Right ventricle myocardium inferior (tissue), 1 donor: ENCODE data around the gene SCARB1. TPM values are rescaled to one million over a fixed set of nuclear protein-coding genes. Genes with fewer than 3 reads are reported as not detected.
"Not testable (repeated sequence)": the region's sequence is repeated elsewhere in the genome, so short reads cannot be mapped to it uniquely, and the experiment has no call there.

Experiments
- ATAC-seq: fragments of 200-7000 bp; cut with Tn5 transposase; one replicate; pipeline ENCODE4 v1.9.1; 2020; ENCODE audit warnings: mild to moderate bottlenecking, moderate library complexity
- DNase-seq: peaks from one replicate; pipeline ENCODE4 v3.0.0; 2021; ENCODE audit errors: missing footprints
- intact Hi-C: fragments of 100-400 bp; cut with DNase I; formaldehyde crosslinking; loops from one replicate; pipeline ENCODE4 v1.11.0; 2022
- total RNA-seq: library from RNA; stranded (reverse); fragmentation: NEBNext Ultra II Directional; extraction: Animal tissue kit (Norgen Biotek cat#: 25700); gene quantifications from one replicate; pipeline ENCODE4 v1.2.1, GENCODE V29; 2021
- donor health status: DM: no; HTN: yes; CAD: no; lungs with severe emphysema.

SCARB1 gene
- total RNA-seq, 1 donor from 2014 or later, result 14.1 TPM

DNA sequence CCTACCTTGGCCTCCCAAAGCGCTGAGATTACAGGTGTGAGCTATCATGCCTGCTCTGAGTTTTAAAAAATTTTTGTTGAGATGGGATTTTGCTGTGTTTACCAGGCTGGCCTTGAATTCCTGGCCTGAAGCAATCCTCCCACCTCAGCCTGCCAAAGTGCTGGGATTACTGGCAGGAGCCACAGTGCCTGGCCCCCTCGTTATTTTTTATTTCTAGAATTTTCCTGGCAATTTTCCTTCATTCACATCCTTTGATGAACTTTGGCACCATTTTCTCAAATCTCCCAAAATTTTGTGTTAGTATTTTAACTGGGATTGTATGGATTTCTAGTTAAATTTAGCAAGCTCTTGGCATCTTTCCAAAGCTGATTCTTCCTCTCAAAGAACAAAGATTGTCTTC lies 24.6 kb upstream of the SCARB1 start:
- intact Hi-C loops, result loop anchor here (10.0 kb wide), 1 partner anchor 83 kb away; no protein-coding TSS in a partner anchor
- ATAC-seq, result no peak
- DNase-seq, result no peak

DNA sequence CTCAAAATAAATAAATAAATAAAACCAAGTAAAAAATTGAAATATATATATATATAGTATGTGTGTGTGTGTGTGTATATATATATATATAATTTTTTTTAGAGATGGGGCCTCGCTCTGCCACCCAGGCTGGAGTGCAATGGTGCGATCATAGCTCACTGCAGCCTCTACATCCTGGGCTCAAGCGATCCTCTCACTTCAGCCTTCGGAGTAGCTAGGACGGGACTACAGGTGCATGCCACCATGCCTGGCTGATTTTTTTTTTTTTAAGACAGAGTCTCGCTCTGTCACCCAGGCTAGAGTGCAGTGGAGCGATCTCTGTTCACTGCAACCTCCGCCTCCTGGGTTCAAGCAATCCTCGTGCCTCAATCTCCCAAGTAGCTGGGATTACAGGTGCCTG lies 24.1 kb upstream of the SCARB1 start:
- not testable (repeated sequence) for ATAC-seq, DNase-seq
- intact Hi-C loops, result loop anchor here (10.0 kb wide), 1 partner anchor 83 kb away; no protein-coding TSS in a partner anchor

DNA sequence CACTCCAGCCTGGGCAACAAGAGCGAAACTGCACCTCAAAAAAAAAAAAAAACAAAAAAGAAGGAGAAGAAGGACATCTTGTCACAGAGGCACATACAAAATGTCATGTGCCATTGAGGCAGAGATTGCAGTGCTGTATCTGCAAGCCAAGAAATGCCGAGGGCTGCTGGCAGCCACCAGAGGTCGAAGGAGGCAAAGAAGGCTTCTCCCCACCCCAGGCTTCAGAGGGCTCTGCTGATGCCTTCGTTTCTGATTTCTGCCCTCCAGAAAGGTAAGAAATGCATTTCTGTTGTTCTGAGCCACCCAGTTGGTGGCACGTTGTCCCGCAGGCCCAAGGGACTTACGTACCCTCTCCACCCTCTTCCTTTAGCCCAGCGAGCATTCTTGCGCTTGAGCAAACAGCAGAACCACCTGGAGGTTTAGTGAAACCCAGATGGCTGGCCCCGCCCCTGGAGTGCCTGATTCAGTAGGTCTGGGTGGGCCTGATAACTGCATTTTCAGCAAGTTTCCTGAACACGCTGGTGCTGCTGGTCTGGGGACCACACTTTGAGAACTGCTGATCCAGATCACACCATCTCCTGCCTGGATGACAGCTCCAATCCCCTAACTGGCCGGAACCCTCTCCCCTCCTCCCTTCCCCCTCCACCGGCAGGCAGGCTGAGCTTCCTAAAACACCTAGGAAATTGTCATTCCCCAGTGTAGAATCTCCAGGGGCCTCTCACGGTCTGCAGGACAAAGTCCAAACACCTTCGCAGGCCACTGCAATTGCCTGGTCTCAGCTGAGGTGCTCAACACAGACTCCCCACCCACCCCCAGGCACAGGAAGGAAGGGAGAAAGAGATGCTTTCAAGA lies 21.1 kb upstream of the SCARB1 start:
- DNase-seq, result no peak
- intact Hi-C loops, result loop anchor here (10.0 kb wide), 1 partner anchor 80 kb away; no protein-coding TSS in a partner anchor
- ATAC-seq, result no peak

DNA sequence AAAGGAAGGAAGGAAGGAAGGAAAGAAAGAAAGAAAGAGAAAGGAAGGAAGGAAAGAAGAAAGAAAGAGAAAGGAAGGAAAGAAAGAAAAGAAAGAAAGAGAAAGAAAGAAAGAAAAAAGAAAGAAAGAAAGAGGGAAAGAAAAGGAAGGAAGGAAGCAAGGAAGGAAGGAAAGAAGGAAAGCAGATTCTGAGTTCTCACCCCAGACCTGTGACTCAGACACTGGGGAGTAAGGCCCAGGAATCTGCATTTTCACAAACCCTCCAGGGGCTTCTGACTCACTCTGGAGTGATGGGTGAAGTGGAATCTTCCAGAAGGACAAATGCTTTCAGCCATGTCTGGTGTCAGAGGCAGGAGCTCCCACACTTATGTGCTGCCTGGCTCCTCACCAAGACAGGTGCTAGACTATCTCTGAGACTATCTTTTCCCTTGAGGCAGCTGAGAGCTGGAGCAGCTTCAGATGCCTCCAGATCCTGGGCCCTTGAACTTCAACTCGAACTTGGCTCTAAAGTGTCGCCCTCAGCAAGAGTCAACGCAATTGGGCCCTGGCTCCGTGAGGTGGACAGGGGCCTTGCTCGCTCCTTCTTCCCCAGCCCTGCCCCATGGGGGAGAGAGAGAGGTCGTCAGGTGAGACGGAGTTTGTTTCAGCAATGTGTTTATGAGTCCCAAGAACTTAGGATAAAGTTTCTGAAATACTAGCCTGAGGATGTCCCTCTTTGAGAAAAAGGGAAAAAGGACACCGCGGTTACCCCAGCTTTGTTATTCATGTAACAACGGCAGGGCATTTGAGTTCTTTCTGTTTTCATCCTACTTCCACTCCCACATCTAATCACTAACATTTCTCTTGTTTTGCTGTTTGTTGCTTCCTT lies 19.8 kb upstream of the SCARB1 start:
- no peak for DNase-seq
- ATAC-seq, result no peak
- intact Hi-C loops, result loop anchor here (10.0 kb wide), 1 partner anchor 79 kb away; no protein-coding TSS in a partner anchor

DNA sequence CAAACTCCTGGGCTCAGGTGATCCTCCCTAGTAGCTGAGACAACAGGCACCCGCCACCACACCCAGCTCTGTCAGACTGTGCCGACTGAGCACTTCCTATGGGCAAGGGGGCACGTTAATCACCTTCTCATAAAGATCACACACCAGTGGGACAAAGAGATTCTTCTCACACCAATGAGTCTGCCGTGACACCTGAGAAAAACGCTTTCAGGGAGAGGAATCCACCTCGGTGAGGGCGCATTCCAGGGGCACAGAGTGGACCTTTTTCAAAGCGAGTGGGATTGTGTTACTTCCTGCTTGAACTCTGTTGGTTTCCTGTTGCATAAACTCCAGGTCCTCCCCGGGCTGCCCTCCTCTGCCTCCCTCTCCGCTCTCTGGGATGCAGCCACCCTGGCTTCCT lies 17.5 kb upstream of the SCARB1 start:
- ATAC-seq (no peak), DNase-seq (no peak)
- intact Hi-C loops, result loop anchor here (10.0 kb wide), 1 partner anchor 76 kb away; no protein-coding TSS in a partner anchor

DNA sequence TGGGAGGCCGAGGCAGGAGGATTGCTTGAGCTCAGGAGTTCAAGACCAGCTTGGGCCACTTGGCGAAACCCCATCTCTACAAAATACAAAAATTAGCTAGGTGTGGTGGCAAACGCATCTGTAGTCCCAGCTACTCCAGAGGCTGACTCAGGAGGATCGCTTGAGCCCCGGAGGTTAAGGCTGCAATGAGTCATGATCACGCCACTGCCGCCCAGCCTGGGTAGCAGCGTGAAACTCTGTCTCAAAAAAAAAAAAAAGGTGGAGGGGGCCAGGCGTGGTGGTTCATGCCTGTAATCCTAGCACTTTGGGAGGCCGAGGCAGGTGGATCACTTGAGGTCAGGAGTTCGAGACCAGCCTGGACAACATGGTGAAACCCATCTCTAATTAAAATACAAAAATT lies 16.7 kb upstream of the SCARB1 start:
- intact Hi-C loops, result loop anchor here (10.0 kb wide), 1 partner anchor 76 kb away; no protein-coding TSS in a partner anchor
- not testable (repeated sequence) for DNase-seq, ATAC-seq

DNA sequence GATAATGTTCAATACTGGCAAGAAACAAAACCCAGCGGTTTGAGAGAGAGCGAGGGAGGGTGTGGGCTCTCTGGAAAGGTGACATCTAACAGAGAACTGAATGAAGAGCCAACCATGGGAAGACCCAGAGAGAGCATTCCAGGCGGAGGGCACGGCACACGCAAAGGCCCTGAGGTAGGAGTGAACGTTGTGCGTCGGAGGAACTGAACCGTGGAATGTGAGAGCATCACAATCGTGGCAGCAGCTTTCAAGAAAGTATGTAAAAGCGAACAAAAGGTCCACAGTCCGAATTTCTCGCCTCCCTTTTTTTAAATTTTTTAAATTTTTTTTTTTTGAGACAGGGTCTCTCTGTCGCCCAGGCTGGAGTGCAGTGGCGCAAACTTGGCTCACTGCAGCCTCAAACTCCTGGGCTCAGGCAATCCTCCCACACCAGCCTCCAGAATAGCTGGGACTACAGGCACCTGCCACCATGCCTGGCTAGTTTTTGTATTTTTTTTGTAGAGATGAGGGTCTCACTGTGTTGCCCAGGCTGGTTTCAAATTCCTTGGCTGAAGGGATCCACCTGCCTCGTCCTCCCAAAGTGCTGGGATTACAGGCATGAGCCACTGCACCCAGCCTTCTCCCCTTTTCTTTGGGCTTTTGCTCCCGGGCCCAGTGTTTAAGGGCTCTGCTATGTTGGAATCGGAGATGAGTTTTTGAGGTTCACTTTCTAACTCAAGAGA lies 15.3 kb upstream of the SCARB1 start:
- intact Hi-C loops, result no loop called here
- ATAC-seq, result no peak
- DNase-seq, result no peak

DNA sequence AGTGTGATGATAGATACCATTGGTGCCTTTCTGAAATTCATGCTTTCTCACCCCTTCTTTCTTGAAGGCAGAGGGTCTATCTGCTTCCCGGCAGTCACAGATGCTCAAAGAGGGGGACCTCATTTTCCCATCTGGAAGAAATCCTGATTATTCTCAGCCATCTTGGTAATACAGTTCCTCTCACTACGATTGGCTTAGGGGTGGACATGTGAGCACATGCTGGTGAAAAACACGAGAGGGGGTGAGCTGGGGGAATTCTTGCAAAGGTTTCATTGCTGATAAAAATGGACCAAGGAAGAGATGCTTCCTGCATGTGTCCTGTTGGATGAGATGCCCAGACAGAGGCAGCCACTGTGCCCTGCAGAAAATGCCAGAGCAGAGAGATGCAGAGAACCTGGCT lies 13.8 kb upstream of the SCARB1 start:
- ATAC-seq (no peak), DNase-seq (no peak)
- intact Hi-C loops, result no loop called here

DNA sequence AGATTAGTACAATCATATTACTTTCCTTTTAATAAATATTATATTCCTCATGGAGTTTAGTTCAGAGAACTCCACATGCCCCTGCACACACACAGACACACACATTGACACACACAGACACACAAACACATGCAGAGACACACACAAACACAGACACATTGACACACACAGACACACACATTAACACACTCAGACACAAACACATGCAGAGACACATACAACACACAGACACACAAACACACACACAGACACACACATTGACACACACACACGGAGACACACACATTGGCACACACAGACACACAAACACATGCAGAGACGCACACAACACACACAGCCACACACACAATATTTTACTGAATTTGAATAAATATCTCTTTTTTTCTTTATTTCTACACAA lies 12.5 kb upstream of the SCARB1 start:
- no peak for ATAC-seq
- intact Hi-C loops, result no loop called here
- DNase-seq, result no peak

DNA sequence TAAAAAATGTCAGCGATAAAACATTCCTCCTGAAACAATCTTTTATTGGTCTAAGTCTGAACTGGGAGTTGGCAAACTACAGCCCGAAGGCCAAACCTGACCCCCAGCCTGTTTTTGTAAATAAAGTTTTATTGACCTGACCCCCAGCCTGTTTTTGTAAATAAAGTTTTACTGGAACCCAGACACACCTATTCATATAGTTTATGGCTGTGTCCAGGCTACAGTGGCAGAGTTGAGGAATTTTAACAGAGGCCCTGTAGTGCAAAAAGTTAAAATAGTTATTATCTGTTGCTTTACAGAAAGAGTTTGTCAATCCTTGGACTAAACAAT lies 12.1 kb upstream of the SCARB1 start:
- DNase-seq (no peak), ATAC-seq (no peak)
- intact Hi-C loops, result no loop called here

DNA sequence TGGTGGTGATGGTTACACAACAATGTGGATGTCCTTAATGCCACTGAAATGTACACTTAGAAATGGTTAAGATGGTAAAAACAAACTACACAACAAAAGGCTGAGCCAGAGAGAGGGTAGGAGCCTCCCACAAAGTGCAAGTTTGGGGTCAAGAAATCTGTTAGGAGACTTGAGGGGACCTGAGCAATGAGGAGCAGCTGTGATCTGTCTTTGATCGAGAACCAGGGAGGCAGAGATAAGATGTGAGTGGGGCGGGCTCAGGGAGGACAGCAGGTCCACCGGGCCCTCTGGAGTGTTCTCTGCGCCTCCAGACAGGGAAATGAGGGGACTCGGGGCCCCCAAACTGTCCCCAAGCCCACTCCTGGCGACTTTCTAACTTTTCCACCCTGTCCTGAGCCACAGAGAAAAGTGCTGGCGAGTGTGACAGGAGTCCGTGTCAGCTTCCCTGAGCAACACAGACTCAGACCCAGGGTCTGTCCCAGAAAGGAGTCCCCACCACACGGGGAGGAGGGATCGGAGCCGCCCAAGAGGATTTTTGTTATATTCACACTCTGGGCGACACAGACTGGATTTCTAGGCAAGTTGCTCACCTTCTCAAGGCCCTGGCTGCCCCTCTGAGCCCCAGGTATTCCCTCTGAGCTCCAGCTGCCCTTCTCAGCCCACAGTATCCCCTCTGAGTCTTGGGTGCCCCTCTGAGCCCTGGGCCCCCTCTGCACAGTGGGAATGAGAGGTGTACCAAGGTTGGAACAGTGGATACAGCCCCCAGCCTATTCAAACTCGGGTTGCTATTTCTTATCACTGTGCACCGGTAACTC lies 11.5 kb upstream of the SCARB1 start:
- intact Hi-C loops, result no loop called here
- no peak for ATAC-seq
- DNase-seq, result no peak

DNA sequence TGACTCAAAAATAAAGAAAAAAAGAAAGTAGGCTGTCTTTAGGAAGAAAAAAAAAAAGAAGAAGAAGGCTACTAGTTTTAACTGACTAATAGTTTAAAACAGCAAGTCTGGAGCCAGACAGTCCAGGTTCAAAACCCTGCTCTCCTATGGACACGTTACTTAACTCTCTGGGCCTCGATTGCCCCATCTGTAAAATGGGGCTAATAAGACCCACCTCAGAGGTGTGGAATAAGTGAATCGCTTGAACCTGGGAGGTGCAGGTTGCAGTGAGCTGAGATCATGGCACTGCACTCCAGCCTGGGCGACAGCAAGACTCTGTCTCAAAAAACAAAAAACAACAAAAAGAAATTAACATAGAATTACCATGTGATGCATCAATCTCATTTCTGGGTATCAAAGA lies 10.5 kb upstream of the SCARB1 start:
- DNase-seq, result no peak
- no peak for ATAC-seq
- intact Hi-C loops, result no loop called here

DNA sequence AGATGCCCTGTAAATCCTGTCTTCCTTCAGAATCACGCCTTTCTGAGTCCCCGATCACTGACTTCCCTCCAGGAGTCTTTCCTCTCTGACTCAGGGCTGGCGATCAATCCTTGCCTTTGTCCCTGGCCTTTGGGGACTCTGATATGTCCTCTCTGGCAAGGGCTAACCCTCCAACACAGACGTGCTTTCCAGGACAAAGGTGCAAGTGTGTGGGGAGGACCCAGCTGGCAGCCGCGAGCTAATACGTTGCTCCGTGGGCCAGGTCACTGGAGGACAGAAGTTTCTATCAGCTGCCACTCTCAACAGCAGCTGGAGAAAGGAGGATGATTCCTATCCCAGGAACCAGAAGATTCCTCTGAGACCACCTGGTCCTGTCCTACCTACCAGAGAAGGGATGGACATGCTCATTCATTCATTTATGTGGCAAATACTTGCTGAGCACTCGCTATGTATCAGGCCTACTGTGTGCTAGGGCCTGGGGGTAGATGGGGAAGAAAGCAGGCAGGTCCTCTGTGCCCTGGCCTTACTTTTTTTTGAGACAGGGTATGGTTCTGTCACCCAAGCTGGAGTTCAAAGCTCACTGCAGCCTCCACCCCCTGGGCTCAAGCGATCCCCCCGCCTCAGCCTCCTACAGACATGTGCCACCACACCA lies 8.5 kb upstream of the SCARB1 start:
- intact Hi-C loops, result no loop called here
- peak; percentile 43 for ATAC-seq
- no peak for DNase-seq

DNA sequence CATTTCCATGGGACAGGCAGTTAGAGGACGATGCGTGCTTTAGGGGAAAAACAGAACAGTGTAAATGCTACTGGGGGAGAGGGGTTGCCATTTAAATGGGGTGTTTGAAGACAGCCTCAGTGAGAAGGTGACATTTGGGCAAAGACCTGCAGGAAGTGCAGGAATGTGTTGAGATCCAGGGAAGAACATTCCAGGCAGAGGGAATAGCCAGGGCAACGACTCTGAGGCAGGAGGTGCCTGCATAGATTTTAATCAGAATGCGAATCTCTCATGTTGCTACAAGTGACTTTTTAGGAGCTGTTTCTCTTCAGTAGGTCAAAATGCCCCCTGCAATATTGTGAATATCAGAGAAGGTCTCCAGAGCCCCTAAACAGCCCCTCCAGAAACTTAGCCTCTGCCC lies 7.6 kb upstream of the SCARB1 start:
- DNase-seq, result no peak
- ATAC-seq, result no peak
- intact Hi-C loops, result no loop called here

DNA sequence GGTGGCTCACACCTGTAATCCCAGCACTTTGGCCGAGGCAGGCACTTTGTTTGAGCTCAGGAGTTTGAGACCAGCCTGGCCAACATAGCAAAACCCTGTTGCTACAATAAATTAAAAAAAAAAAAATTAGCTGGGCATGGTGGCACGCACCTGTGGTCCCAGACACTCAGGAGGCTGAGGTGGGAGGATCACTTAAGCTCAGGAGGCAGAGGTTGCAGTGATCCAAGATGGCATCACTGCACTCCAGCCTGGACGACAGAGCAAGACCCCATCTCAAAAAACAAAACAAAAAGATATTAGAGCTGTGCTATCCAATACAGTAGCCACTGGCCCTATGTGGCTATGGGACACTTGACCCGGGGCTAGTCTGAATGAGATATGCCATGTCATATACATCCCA lies 6.9 kb upstream of the SCARB1 start:
- intact Hi-C loops, result no loop called here
- DNase-seq (no peak), ATAC-seq (no peak)

DNA sequence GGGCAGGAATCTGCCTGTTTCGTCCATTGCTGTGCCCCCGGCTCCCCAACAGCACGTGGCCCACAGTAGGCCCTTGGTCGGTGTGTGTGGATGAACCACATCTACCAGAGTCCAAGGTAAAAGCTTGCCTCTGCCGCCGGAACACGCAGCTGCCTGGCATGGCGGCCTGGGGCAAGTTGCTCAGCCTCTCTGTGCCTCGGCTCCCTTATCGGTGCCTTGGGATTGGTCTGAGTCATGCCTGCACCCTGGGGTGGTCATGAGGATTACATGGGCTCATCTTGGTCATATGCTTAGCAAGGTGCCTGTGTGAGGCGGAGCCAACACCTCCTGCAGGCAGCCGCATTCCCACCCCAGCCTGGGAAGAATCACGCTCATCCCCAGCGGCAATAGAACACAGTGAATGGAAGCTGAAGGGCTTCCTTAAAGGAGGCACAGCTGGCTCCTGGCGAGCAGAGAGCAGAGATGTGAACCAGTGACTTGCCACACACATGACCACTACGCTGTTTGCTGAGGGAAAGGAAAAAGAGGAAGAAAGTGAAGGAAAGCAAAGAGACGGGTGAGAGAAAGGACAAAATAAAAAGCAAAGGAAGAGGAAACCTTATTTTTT lies 5.5 kb upstream of the SCARB1 start:
- intact Hi-C loops, result no loop called here
- DNase-seq (no peak), ATAC-seq (peak; percentile 54)

DNA sequence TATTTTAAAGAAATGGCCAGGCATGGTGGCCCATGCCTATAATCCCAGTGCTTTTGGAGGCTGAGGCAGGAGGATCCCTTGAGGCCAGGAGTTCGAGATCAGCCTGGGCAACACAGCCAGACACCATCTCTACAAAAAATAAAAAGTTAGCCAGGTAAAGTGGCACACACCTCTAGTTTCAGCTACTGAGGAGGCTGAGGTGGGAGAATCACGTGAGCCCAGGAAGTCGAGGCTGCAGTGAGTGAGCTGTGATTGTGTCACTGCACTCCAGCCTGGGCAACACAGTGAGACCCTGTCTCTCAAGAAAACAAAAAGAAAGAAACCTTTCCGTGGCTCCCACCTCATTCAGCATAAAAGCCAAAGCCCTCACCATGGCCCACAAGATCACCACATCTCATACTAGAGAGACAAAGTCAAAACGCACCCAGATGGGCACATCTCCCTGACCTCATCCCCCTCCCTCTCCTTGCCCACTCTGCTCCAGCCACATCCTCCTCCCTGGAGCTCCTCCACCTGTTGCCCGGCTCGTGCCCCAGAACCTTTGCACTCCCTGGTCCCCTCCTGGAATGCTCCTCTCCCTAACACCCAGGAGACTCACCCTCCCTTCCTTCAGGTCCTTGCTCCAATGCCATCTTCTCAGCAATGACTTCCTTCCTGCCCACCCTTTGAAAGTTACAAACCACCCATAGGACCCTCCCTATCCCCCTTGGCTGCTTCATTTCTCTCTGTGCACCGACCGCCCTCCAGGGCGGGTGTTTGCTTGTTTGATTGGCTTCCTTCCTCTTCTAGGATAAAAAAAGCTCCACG lies 4.8 kb upstream of the SCARB1 start:
- ATAC-seq, result no peak
- no peak for DNase-seq
- intact Hi-C loops, result no loop called here
